Dermis microvascular lymphatic vessel endothelial cell (primary cell): ENCODE measurements around the gene MAD2L2. TPM values are rescaled to one million over a fixed set of nuclear protein-coding genes. Genes with fewer than 3 reads are reported as not detected.

Experiments
- DNase-seq, 2 donors: peaks; one replicate each; pipeline versions ENCODE4 v3.0.0 to v3.0.0-alpha.2; 2010; ENCODE audit warnings: low read depth in 2 of 2
- total RNA-seq: library from RNA; depleted of rRNA; stranded (reverse); fragments of >200 nt; gene quantifications from 2 replicates; pipeline ENCODE4 v1.2.1, GENCODE V29; 2014

MAD2L2 gene
- 37.7 and 39.1 TPM in 2 replicates for total RNA-seq

DNA sequence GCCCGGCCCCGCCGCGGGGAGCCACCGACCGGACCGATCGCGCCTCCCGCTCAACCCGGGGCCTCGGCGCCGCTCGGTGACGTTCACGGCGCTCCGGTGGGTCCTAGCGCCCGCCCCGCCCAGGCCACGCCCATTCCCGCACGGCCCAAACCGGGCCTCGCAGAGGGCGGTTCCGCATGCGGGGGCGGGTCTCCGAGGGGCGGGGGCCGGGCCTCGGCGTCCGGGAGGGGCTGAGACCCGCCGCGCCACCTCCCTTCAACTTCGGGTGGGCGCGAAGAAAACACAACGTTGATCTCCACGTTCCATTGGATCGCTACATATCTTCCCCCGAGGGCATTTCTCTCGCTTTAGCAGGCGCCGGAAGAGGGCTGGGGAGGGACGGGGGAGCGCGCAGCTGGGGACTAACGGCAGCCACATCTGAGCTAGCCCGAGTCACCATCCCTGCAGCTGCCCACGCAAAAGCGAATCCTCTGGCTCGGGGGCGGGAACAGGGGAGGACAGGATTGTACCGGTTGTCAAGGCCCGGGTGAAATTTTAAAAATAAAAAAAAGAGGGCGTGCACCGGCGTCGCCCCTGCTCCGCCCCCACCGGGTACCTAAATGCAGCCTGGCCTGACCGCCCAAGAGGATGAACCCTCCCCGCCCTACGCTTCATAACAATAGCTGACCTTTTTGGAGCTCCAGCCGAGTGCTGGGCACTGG, at the start of gene MAD2L2:
Gene MAD2L2, minus strand, starts transcription at position 78 of the 701 bp plus-strand sequence. CDS start 547 bp downstream, outside the sequence.
- DNase-seq = peak; percentile 30 to 78

- DNase-seq = peak in 1 of 2 donors; percentile 37
Observed at GRCh38 chr1:11730429-11730891, 49.5 kb upstream of the MAD2L2 start.

GRCh38 chr1:11729498-11730428, 48.8 kb upstream of the MAD2L2 start:
- no peak for DNase-seq

GRCh38 chr1:11729155-11729497, 48.2 kb upstream of the MAD2L2 start:
- DNase-seq = no peak

DNA sequence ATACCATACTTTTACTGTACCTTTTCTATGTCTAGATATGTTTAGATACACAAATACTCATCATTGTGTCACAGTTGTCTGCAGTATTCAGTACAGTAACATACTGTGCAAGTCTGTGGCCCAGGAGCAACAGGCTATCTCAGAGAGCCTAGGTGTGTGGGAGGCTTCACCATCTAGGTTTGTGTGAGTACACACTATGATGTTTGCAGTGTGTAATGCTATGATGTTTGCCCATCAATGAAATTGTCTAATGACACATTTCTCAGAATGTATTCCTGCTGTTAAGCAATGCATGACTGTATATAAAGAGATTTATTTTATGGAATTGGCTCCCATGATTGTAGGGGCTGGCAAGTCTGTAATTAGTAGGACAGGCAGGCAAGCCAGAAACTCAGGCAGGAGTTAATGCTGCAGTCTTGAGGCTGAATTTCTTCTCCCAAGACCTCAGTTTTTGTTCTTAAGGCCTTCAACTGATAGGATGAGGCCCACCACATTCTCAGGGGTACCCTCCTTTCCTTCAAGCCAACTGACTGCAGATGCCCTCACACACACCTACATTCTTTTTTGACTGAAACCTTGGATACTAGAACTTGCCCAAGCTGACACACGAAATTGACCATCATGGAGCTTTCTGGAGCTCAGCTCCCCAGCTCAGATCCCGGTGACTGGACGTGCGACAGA, 47.3 kb upstream of the MAD2L2 start:
- no peak for DNase-seq

DNA sequence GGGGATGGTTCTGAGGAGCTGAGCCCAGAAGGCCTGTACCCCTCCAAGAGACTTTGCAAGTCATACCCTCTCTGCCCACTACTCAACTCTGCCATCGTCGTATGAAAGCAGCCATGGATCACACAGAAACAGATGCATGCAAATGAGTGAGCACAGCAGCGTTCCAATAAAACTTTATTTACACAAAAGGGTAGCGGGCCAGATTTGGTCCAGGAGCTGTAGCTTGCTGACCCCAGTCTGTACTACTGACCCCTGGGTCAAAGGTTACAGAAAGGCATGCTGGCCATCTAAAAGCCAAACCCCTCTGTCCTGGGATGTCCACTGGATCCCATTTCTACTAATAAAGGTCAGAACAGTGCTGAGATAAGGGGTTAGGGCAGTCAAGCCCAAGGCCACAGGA, 46.2 kb upstream of the MAD2L2 start:
- DNase-seq = no peak

DNA sequence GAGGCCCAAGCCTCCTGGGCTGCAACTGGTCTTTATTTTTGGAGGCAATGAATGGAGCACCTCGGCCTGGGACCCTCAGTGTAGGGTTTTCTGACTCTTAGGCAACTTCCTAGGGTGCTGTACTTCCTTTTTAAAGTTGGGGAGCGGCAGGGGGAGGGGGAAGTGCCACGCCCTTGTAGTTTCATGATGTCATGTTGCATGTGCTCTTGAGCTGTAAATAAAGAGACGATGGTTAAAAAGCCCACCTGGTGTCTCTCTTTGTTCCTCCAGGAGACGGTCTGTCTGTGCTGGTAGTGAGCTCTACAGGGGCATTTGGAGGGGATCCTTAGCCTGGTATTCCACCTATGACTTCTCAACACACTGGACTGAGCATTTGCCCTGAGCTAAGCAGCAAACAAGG, 44.7 kb upstream of the MAD2L2 start:
- no peak for DNase-seq

DNA sequence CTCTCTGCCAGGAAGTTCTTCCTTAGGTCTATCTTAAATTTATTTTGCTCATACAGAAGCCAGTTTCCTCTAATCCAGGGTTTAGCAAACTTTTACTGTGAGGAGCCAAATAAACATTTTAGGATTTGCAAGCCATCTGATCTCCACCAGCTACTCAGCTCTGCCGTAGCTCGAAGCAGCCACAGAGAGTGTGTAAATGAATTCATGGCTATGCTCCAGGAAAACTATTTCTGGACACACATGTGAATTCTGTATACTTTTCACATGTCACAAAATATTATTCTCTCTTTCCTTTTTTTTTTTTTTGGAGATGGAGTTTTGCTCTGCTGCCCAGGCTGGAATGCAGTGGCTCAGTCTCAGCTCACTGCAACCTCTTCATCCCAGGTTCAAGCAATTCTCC, 41.6 kb upstream of the MAD2L2 start:
- DNase-seq = no peak

DNA sequence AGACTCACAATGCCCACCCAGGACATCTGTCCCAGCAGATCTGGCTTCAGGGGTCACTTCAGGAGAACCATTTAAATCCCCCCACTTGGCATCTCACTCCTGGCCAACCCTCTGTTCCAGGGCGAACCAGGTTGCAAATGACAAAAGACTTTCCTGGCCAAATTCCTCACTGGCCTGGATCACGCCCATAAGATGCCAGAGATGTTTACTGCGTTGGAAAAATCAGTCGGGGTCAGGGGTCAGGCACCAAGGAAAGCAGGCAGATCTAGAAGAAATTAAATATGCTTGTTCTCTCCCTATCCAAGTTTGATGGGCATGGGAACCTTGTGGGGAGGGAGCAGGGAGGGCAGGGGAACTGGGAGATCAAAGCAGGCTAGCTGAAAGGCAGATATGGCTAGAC, 40.4 kb upstream of the MAD2L2 start:
- DNase-seq = no peak

GRCh38 chr1:11720525-11720924, 39.6 kb upstream of the MAD2L2 start:
- DNase-seq = no peak

DNA sequence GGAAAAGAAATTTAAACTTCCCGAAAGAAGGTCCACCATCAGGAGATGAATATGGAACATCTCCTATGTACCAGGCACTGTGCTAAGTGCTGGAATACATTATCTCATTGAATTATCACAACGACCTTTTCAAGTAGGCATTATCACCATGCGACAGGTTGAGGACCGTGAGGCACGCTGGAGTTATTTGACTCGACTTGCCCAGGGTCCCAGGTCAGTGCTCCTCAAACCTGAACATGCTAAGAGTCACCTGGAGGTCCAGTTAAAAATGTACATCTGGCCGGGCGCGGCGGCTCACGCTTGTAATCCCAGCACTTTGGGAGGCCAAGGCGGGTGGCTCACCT, 39.1 kb upstream of the MAD2L2 start:
- no peak for DNase-seq

- DNase-seq = peak; percentile 48 to 61
Observed at GRCh38 chr1:11719313-11720032, 38.5 kb upstream of the MAD2L2 start.

GRCh38 chr1:11714831-11715575, 34.1 kb upstream of the MAD2L2 start:
- DNase-seq = no peak

GRCh38 chr1:11713095-11713494, 32.1 kb upstream of the MAD2L2 start:
- DNase-seq = no peak

- DNase-seq = no peak
Observed at GRCh38 chr1:11712285-11712684, 31.3 kb upstream of the MAD2L2 start.

GRCh38 chr1:11711490-11711889, 30.5 kb upstream of the MAD2L2 start:
- no peak for DNase-seq

DNA sequence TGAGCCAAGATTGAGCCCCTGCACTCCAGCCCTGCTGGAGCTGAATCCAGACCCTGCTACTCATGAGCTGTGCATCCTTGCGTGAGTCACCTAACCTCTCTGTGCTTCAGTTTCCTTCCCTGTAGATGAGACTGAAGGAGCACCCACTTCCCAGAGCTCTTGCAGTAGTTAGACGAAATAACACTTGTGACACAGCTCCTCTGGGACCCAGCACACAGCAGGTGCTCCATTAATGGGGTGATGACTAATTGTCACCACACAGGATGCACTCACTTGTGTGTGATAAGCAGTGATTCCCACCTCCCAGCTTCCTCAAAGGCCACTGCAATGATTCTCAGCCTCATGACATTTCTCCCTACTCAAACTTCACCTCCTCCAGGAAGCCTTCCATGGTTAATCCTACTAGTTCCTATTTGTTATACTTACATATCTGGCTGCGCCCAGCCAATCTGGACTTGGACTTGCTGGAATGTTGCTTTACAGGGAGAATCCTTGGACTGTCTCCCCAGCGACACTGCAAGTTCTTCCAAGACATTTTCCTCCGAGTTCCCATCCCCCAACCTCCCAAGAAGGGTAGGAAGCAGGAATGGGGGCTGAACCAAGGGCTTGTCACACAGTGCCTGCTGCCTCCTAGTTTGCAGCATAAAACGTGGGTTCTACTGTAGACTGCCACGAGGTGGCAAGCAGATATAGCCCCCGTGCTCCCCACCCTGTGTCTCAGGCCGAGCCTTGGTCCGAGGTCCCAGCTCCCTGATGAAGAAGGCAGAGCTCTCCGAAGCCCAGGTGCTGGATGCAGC, 27.8 kb upstream of the MAD2L2 start:
- no peak for DNase-seq

DNA sequence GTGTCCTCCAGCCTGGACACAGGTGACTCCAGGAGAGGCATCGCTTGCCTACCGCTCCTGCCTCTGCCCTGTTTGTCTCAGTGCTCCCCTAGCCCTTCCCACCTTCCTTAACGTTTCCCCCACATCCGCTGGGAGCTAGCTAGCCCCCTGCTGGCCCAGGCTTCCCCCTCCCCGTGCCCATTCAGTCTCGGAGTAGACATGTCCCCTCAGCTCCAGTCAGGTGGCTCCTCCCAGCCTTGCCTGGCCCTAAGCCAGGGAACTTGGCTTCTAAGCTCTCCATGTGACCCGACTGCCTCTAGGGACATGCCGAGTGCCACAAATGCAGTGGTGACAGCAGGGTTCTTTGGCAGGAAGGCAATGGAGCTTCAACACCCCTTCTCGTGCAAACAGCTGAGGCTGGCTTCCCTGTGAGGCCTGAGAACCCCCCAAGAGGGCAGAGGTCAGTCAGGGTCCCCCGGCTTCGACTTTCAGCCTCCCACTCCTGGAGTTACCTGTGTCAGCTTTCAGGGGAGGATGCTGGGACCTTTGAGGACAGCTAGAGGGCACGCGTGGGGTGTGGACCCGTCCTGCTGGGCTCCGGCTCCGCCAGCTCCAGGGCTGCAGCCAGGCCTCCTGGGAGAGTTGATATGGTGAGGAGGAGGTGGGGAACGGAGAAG, 26.8 kb upstream of the MAD2L2 start:
- DNase-seq = no peak

DNA sequence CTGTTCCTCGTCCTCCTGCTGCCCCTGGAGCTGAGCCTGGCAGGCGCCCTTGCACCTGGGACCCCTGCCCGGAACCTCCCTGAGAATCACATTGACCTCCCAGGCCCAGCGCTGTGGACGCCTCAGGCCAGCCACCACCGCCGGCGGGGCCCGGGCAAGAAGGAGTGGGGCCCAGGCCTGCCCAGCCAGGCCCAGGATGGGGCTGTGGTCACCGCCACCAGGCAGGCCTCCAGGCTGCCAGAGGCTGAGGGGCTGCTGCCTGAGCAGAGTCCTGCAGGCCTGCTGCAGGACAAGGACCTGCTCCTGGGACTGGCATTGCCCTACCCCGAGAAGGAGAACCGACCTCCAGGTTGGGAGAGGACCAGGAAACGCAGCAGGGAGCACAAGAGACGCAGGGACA, 25.3 kb upstream of the MAD2L2 start:
- DNase-seq = no peak

DNA sequence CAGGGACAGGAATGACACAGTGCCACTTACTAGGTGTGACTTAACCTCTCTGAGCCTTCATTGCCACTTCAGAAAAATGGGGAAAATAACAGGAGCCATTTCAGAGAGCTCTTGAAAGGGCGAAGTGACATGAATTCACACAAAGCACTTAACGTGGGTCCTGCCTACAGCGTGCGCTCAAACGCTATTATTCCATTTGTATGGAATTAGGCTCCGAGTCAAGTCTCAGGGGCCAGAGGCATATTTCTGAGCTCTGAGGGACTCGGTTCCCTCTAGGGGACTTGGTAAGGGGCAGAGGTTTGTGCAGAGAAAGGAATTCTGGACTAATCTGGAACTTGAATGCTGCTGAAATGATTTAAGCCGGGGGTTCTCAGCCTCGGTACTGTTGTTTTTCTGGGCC, 24.6 kb upstream of the MAD2L2 start:
- no peak for DNase-seq
